HL-60 (cell line): Measurements from ENCODE around the gene CALN1.

Source experiments
- REST ChIP-seq: IDR thresholded peaks from 2 replicates; pipeline ENCODE4 v1.6.1; 2012; ENCODE audit warnings: low read depth; ENCODE audit not compliant: insufficient replicate concordance
- TF ChIP-seq, protein P1 (sequence below): IDR thresholded peaks from one replicate; pipeline ENCODE4 v1.5.1; 2011; ENCODE audit warnings: low read length, control low read depth, inconsistent platforms; ENCODE audit not compliant: insufficient read depth

- TF ChIP-seq, protein P1, sequence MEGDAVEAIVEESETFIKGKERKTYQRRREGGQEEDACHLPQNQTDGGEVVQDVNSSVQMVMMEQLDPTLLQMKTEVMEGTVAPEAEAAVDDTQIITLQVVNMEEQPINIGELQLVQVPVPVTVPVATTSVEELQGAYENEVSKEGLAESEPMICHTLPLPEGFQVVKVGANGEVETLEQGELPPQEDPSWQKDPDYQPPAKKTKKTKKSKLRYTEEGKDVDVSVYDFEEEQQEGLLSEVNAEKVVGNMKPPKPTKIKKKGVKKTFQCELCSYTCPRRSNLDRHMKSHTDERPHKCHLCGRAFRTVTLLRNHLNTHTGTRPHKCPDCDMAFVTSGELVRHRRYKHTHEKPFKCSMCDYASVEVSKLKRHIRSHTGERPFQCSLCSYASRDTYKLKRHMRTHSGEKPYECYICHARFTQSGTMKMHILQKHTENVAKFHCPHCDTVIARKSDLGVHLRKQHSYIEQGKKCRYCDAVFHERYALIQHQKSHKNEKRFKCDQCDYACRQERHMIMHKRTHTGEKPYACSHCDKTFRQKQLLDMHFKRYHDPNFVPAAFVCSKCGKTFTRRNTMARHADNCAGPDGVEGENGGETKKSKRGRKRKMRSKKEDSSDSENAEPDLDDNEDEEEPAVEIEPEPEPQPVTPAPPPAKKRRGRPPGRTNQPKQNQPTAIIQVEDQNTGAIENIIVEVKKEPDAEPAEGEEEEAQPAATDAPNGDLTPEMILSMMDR, result no peak
- no peak for TF ChIP-seq REST
Measured at GRCh38 chr7:72190919-72191318, 221.2 kb downstream of the CALN1 start.
